PC-3 (cell line): Measurements from ENCODE around the gene AFF2. TPM values are rescaled to one million over a fixed set of nuclear protein-coding genes. Genes with fewer than 3 reads are reported as not detected.

Source experiments
- ATAC-seq: fragments of 200-7000 bp; cut with Tn5 transposase; 2 replicates; pipeline ENCODE4 v1.9.1; 2020; ENCODE audit warnings: mild to moderate bottlenecking, moderate library complexity
- BruUV-seq: library from RNA; stranded (reverse); fragments of 400-500 nt; replicated peaks from 2 replicates; lab custom pipeline; 2021; lab: Mats Ljungman, UMichigan
- CTCF ChIA-PET: fragments of 300-600 bp; sonication (Branson Sonifier 250); formaldehyde crosslinking; loops from one replicate; lab custom pipeline; 2022; ENCODE audit warnings: antibody characterized with exemption; lab: Charles Lee
- POLR2A ChIA-PET: fragments of 300-600 bp; sonication (Branson Sonifier 250); formaldehyde crosslinking; loops from one replicate; lab custom pipeline; 2022; ENCODE audit warnings: antibody characterized with exemption; ENCODE audit not compliant: unreplicated experiment; lab: Charles Lee
- DNase-seq: peaks from one replicate; pipeline ENCODE4 v3.0.0-alpha.2; 2015
- H2AFZ ChIP-seq: fragments of 300-600 bp; sonication (generic); 2 replicates; pipeline ENCODE4 v1.6.0; 2016; ENCODE audit warnings: antibody characterized with exemption, low read length
- H3F3A ChIP-seq: fragments of 300-600 bp; sonication (generic); one replicate; pipeline ENCODE4 v1.6.0; 2017; ENCODE audit warnings: antibody characterized with exemption, low read length, control low read depth, mild to moderate bottlenecking; ENCODE audit not compliant: unreplicated experiment
- H3K27ac ChIP-seq: fragments of 300-600 bp; sonication (generic); 2 replicates; pipeline ENCODE4 v1.5.1; 2016; ENCODE audit warnings: mild to moderate bottlenecking, low read length
- H3K27me3 ChIP-seq: fragments of 300-600 bp; sonication (generic); 2 replicates; pipeline ENCODE4 v1.6.1; 2016; ENCODE audit warnings: low read length, mixed read lengths
- H3K36me3 ChIP-seq: fragments of 300-600 bp; sonication (generic); 2 replicates; pipeline ENCODE4 v1.6.1; 2016; ENCODE audit warnings: low read depth, mixed run types, low read length, mixed read lengths
- H3K4me1 ChIP-seq: fragments of 300-600 bp; sonication (generic); 2 replicates; pipeline ENCODE4 v1.5.1; 2016; ENCODE audit warnings: low read length; ENCODE audit not compliant: insufficient read depth
- H3K4me2 ChIP-seq: fragments of 300-600 bp; sonication (generic); 2 replicates; pipeline ENCODE4 v1.6.0; 2016; ENCODE audit warnings: low read length
- H3K4me3 ChIP-seq: fragments of 300-600 bp; sonication (generic); 2 replicates; pipeline ENCODE4 v1.5.1; 2016; ENCODE audit warnings: mild to moderate bottlenecking, low read length, mixed read lengths
- H3K79me2 ChIP-seq: fragments of 300-600 bp; sonication (generic); 2 replicates; pipeline ENCODE4 v1.6.1; 2017; ENCODE audit warnings: low read length, mixed read lengths
- H3K9ac ChIP-seq: fragments of 300-600 bp; sonication (generic); 2 replicates; pipeline ENCODE4 v1.6.0; 2016; ENCODE audit warnings: mild to moderate bottlenecking, low read length
- H3K9me2 ChIP-seq: fragments of 300-600 bp; sonication (generic); replicated peaks from 2 replicates; pipeline ENCODE4 v1.6.1; 2016; ENCODE audit warnings: mixed run types, low read length, mixed read lengths
- H3K9me3 ChIP-seq: fragments of 300-600 bp; sonication (generic); 2 replicates; pipeline ENCODE4 v1.6.1; 2016; ENCODE audit warnings: low read length, mixed read lengths
- H4K20me1 ChIP-seq: fragments of 300-600 bp; sonication (generic); 2 replicates; pipeline ENCODE4 v1.6.1; 2016; ENCODE audit warnings: low read length, mixed read lengths
- CTCF ChIP-seq: fragments of 300-600 bp; sonication (generic); conservative IDR thresholded peaks from 2 replicates; pipeline ENCODE4 v1.5.1; 2017; ENCODE audit warnings: antibody characterized with exemption, low read depth, mild to moderate bottlenecking, low read length
- EZH2 ChIP-seq: fragments of 300-600 bp; sonication (generic); IDR thresholded peaks from one replicate; pipeline ENCODE4 v1.6.1; 2017; ENCODE audit warnings: antibody characterized with exemption, mild to moderate bottlenecking, low read length; ENCODE audit not compliant: unreplicated experiment
- EZH2phosphoT487 ChIP-seq: fragments of 300-600 bp; sonication (generic); IDR thresholded peaks from 2 replicates; pipeline ENCODE4 v1.6.1; 2018; ENCODE audit warnings: mild to moderate bottlenecking, antibody characterized with exemption, low read length, borderline replicate concordance
- intact Hi-C: fragments of 100-400 bp; cut with micrococcal nuclease; formaldehyde crosslinking; loops from 2 replicates; pipeline ENCODE4 v1.9.0; 2023
- total RNA-seq: library from RNA; depleted of rRNA; stranded (reverse); fragments of >200 nt; gene quantifications from 2 replicates; pipeline ENCODE4 v1.2.3, GENCODE V29; 2014

AFF2 gene
- total RNA-seq, 1 experiment from 2014 or later = not detected

GRCh38 chrX:148633218-148633908, 132.9 kb downstream of the AFF2 start:
- BruUV-seq = no TSS peak
- Histone ChIP-seq H3K4me2 (no peak overlapping the region), H2AFZ (no peak overlapping the region), H4K20me1 (no peaks in the 10 kb centered on the region), H3K27ac (no peak overlapping the region), H3F3A (no peaks in the 10 kb centered on the region), H3K4me1 (no peaks in the 10 kb centered on the region), H3K4me3 (no peak overlapping the region), H3K9me3 (no peaks in the 10 kb centered on the region), H3K9me2 (no peaks in the 10 kb centered on the region), H3K36me3 (no peaks in the 10 kb centered on the region), H3K9ac (no peak overlapping the region), H3K27me3 (no peaks in the 10 kb centered on the region), H3K79me2 (no peaks in the 10 kb centered on the region)
- no peak for TF ChIP-seq EZH2
- TF ChIP-seq CTCF = no peak
- TF ChIP-seq EZH2phosphoT487 = no peak
- intact Hi-C loops = no loop called here
- no peak for ATAC-seq
- DNase-seq = no peak
- POLR2A ChIA-PET = no interaction called here
- CTCF ChIA-PET = no interaction called here

DNA sequence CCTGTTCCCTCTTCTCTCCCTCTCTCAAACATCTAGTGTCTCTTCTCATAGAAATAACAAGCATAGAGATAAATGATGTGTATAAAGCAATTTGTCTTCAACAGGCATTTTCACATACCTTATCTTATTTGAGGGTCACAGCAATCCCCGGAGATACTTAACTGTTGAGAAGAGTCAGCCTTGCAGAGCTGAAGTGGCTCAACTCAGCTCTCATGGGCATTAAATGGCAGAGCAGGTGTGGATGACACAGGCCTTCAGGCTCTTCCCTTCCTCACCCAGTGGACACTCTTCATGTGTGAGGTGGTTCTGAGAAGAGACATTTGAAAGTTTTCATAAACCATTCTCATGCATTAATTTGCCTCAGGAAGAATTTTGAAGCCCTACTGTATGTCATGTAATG, 134.2 kb downstream of the AFF2 start:
- no peaks in the 10 kb centered on the region for H3F3A ChIP-seq
- H3K27ac ChIP-seq = no peak overlapping the region
- BruUV-seq = no TSS peak
- H3K4me3 ChIP-seq = no peak overlapping the region
- H3K9me2 ChIP-seq = no peaks in the 10 kb centered on the region
- POLR2A ChIA-PET = no interaction called here
- intact Hi-C loops = no loop called here
- TF ChIP-seq CTCF (no peak), EZH2 (no peak), EZH2phosphoT487 (no peak)
- no peaks in the 10 kb centered on the region for H4K20me1 ChIP-seq
- H3K27me3 ChIP-seq = no peaks in the 10 kb centered on the region
- H2AFZ ChIP-seq = no peak overlapping the region
- H3K4me1 ChIP-seq = no peaks in the 10 kb centered on the region
- H3K36me3 ChIP-seq = no peaks in the 10 kb centered on the region
- ATAC-seq (no peak), DNase-seq (no peak)
- CTCF ChIA-PET = no interaction called here
- H3K9ac ChIP-seq = no peak overlapping the region
- no peaks in the 10 kb centered on the region for H3K9me3 ChIP-seq
- no peaks in the 10 kb centered on the region for H3K79me2 ChIP-seq
- H3K4me2 ChIP-seq = no peak overlapping the region

GRCh38 chrX:148643460-148643859, 143.0 kb downstream of the AFF2 start:
- BruUV-seq = no TSS peak
- no peak overlapping the region for H3K4me2 ChIP-seq
- no peak overlapping the region for H3K27ac ChIP-seq
- DNase-seq = no peak
- no peak overlapping the region for H3K4me3 ChIP-seq
- no peaks in the 10 kb centered on the region for H3K27me3 ChIP-seq
- no peaks in the 10 kb centered on the region for H3K79me2 ChIP-seq
- H3K9ac ChIP-seq = no peak overlapping the region
- H3K36me3 ChIP-seq = no peaks in the 10 kb centered on the region
- no peaks in the 10 kb centered on the region for H3F3A ChIP-seq
- H2AFZ ChIP-seq = no peak overlapping the region
- H3K4me1 ChIP-seq = no peaks in the 10 kb centered on the region
- TF ChIP-seq EZH2 (no peak), CTCF (no peak), EZH2phosphoT487 (no peak)
- ChIA-PET POLR2A (no interaction called here), CTCF (no interaction called here)
- intact Hi-C loops = no loop called here
- no peaks in the 10 kb centered on the region for H4K20me1 ChIP-seq
- no peak for ATAC-seq
- no peaks in the 10 kb centered on the region for H3K9me2 ChIP-seq
- no peaks in the 10 kb centered on the region for H3K9me3 ChIP-seq
